GM12878 (cell line): Measurements from ENCODE around the gene RFX1. TPM values are rescaled to one million over a fixed set of nuclear protein-coding genes. Genes with fewer than 3 reads are reported as not detected.

Source experiments
- CBX5 ChIP-seq: sonication (generic); IDR thresholded peaks from 2 replicates; pipeline ENCODE4 v1.6.1; 2016; ENCODE audit warnings: low read depth, moderate library complexity, mild to moderate bottlenecking, inconsistent platforms
- EED ChIP-seq: sonication (generic); IDR thresholded peaks from 2 replicates; pipeline ENCODE4 v1.6.1; 2016; ENCODE audit warnings: antibody characterized with exemption, low read depth
- ESRRA ChIP-seq: IDR thresholded peaks from 2 replicates; pipeline ENCODE4 v1.6.1; 2012; ENCODE audit warnings: mild to moderate bottlenecking, low read length, improper control_type of control experiment
- FOS ChIP-seq: IDR thresholded peaks from 3 replicates; pipeline ENCODE4 v1.6.1; 2011; ENCODE audit warnings: borderline replicate concordance; ENCODE audit not compliant: insufficient read length; ENCODE audit errors: extremely low read depth
- IKZF2 ChIP-seq, 2 experiments: fragments of 450-650 bp; IDR thresholded peaks; 2 replicates each; pipeline ENCODE4 v1.6.1; 2017; ENCODE audit warnings: mild to moderate bottlenecking in 2 of 2, moderate library complexity in 2 of 2
- LARP7 ChIP-seq: fragments of 450-650 bp; IDR thresholded peaks from 2 replicates; pipeline ENCODE4 v1.6.1; 2017; ENCODE audit warnings: mild to moderate bottlenecking
- MTA2 ChIP-seq: fragments of 450-650 bp; IDR thresholded peaks from 2 replicates; pipeline ENCODE4 v1.6.1; 2016; ENCODE audit warnings: low read depth, mild to moderate bottlenecking, moderate library complexity
- NFIC ChIP-seq: IDR thresholded peaks from 2 replicates; pipeline ENCODE4 v1.6.1; 2012; ENCODE audit warnings: low read depth, mild to moderate bottlenecking, inconsistent platforms, low read length, moderate library complexity
- NFXL1 ChIP-seq: fragments of 450-650 bp; IDR thresholded peaks from 2 replicates; pipeline ENCODE4 v1.6.1; 2017; ENCODE audit warnings: antibody characterized with exemption, mild to moderate bottlenecking, borderline replicate concordance
- RAD21 ChIP-seq: IDR thresholded peaks from 2 replicates; pipeline ENCODE4 v1.6.1; 2011; ENCODE audit warnings: mild to moderate bottlenecking, low read depth, low read length, moderate library complexity; ENCODE audit not compliant: insufficient read depth
- USF2 ChIP-seq: IDR thresholded peaks from 2 replicates; pipeline ENCODE4 v1.6.1; 2011; ENCODE audit warnings: low read depth, low read length, improper control_type of control experiment, borderline replicate concordance
- ZNF622 ChIP-seq: fragments of 450-650 bp; IDR thresholded peaks from 2 replicates; pipeline ENCODE4 v1.6.1; 2017; ENCODE audit warnings: mild to moderate bottlenecking, inconsistent platforms
- polyA plus RNA-seq, 11 experiments: library from polyadenylated mRNA; depleted of rRNA in 4 of 11; unstranded in 6 of 11; stranded (reverse) in 5 of 11; fragments of >200 nt; fragmentation: Nextera tagmentation in 4 of 11; fragmentation: Illumina TruSeq in 1 of 11; extraction: Ambion mirVana in 4 of 11; extraction: Trizol in 1 of 11; gene quantifications; 1 replicate in 1 of 11; 2 replicates in 10 of 11; pipeline versions ENCODE4 v1.2.1 to v1.2.3, GENCODE V29; 2011 to 2016; ENCODE audit warnings: inconsistent platforms in 2 of 11, missing spikeins in 2 of 11, low read depth in 1 of 11
- total RNA-seq, 4 experiments: library from RNA; depleted of rRNA in 3 of 4; stranded (reverse); fragments of >200 nt in 3 of 4; fragmentation: Illumina TruSeq in 1 of 4; extraction: Trizol in 1 of 4; gene quantifications; 2 replicates each; pipeline versions ENCODE4 v1.2.1 to v1.2.3, GENCODE V29; 2013 to 2021
- TF ChIP-seq, protein P1 (sequence below): IDR thresholded peaks from 2 replicates; pipeline ENCODE4 v1.6.1; 2012; ENCODE audit warnings: low read depth, low read length, improper control_type of control experiment

The RFX1 gene
- total and polyA plus RNA-seq, 10 of the 15 experiments (the other 5 are each of a cell fraction or from before 2014, with no cell fraction given) = 0.05 to 11.0 (median 1.5) TPM

DNA sequence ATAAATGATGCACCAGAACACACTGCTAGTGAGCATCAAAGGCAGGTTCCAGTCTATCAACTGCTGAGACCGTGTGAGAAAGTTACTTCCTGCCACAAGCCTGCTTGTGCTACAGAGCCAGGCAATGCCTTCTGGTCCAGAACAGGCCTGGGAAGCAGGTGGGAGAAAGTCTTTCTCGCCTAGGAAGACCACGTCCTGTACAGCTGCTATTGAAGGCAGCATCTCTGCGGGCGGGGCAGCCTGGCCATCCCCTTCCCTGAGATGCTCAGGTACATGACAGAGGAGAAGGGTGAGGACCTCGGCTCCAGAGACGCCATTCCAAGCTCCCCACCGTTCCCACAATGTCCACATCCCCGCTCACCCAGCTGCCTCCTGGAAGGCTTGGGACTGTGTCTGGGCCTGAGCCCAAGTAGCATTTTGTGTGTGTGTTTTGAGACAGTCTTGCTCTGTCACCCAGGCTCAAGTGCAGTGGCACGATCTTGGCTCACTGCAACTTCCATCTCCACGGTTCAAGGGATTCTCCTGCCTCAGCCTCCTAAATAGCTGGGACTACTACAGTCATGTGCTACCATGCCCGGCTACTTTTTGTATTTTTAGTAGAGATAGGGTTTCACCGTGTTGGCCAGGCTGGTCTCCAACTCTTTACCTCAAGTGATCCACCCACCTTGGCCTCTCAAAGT, 3.4 kb downstream of the RFX1 start (continued):
- TF ChIP-seq, protein P1, sequence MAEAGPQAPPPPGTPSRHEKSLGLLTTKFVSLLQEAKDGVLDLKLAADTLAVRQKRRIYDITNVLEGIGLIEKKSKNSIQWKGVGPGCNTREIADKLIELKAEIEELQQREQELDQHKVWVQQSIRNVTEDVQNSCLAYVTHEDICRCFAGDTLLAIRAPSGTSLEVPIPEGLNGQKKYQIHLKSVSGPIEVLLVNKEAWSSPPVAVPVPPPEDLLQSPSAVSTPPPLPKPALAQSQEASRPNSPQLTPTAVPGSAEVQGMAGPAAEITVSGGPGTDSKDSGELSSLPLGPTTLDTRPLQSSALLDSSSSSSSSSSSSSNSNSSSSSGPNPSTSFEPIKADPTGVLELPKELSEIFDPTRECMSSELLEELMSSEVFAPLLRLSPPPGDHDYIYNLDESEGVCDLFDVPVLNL = no peak
- TF ChIP-seq EED (peak; percentile 11), LARP7 (peak; percentile 26; the same call in 1 of the 2 replicates), ZNF622 (no peak), RAD21 (no peak), IKZF2 (IDR thresholded peaks at IDR 0.05) (peak; percentile 33 to 58; a peak in 2 of 4 replicates), CBX5 (no peak), NFXL1 (no peak), USF2 (no peak), NFIC (no peak), FOS (no peak), MTA2 (0 out of 2 replicates have a peak, but pooled peaks have one; percentile 9), ESRRA (no peak)
